HG03066 (cell line): ENCODE measurements around the gene MRPL14.

Experiments used
- ATAC-seq: cut with Tn5 transposase; IDR thresholded peaks from one replicate; pipeline ENCODE4 v1.9.1; 2021; ENCODE audit warnings: low read depth; ENCODE audit not compliant: unreplicated experiment

Gene MRPL14

DNA sequence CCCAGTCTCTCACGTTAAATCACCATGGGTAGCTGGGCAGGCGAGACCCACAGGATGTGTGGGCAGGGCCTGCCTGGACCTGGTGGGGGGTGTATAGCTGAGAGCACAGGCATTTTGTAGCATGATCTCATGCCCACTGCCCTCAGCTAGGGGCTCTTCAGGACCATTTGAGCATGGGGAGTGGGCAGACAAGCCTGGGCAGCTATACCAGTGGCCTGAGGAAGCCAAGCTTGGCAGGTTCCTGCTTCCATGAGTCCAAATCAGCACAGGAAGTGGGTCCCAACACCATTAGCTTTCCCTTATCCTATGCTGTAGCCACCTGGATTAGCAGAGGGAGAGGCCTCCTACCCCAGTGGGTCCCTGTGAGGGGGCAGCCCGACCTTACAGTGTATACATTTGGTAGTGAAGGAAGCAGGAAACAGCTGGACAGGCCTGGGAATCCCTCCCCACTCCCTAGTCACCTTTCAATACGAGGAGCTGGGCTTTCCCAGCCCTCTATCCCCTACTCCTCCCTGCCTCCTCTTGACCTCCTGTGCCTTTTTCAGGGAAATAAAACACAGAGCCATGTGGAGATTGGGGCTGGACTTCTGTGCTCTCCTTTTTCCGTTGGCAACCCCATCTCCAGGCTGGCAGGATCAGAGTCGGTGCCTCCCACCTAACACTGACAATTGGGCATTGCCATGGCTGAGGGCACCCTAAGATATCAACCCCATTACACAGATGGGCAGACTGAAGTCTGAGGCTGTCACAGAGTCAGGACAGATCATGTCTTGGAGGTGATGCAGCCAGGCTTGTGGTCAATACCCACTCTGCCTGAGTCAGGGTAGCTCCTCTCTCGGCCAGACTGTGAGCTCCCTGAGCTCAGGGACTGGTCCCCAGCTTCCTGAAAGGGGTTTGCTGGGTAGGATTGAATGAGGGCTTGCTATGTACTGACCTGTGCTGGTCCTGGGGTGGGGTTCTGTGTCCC lies 59.8 kb downstream of the MRPL14 start:
- no peak for ATAC-seq

- no peak for ATAC-seq
Measured at GRCh38 chr6:44066394-44067172, 60.7 kb downstream of the MRPL14 start.

GRCh38 chr6:44065443-44066140 lies 61.7 kb downstream of the MRPL14 start:
- ATAC-seq: no peak

DNA sequence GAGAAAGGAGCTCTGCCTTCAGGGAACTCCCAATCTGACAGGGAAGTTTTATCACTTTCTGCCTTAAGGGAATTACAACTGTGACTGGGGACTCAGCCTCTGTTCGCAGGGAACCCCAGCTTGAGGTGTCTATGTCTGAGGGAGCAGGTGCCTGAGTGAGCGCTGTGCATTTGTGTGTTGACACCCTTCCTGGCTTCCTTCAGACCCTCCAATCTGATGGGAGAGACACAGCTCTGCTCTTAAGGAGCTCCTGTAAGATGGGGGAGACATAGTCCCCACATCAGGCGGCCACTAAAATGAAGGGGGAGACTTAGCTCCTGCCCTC lies 62.3 kb downstream of the MRPL14 start:
- no peak for ATAC-seq

- ATAC-seq: no peak
Measured at GRCh38 chr6:44064089-44064947, 62.9 kb downstream of the MRPL14 start.

- no peak for ATAC-seq
Measured at GRCh38 chr6:44063561-44064059, 63.6 kb downstream of the MRPL14 start.
